ENCODE data around the gene RANBP3L. TPM values are rescaled to one million over a fixed set of nuclear protein-coding genes. Genes with fewer than 3 reads are reported as not detected.

RANBP3L gene
- total RNA-seq, 3 donors from 2014 or later = 0.29 to 2.8 TPM; not detected in 1

GRCh38 chr5:36239370-36240293 is 62.1 kb downstream of the RANBP3L start:
- no peak for ATAC-seq
- peaks cover 13% of the 10 kb centered on the region for H3K4me1 ChIP-seq (ENCODE audit: low read depth)
- H3K9me3 ChIP-seq = no peaks in the 10 kb centered on the region
- no peak for DNase-seq
- peaks cover 4% of the 10 kb centered on the region for H3K36me3 ChIP-seq (ENCODE audit: low read depth)
- H3K4me3 ChIP-seq = no peak overlapping the region
- intact Hi-C loops (cut with DNase I, micrococcal nuclease) = no loop called here
- TF ChIP-seq CTCF (IDR thresholded peaks at IDR 0.05) = no peak

GRCh38 chr5:36238502-36239295 is 63.0 kb downstream of the RANBP3L start:
- peaks cover 13% of the 10 kb centered on the region for H3K4me1 ChIP-seq (ENCODE audit: low read depth)
- no peaks in the 10 kb centered on the region for H3K9me3 ChIP-seq
- no peak for ATAC-seq
- no peak for DNase-seq
- H3K4me3 ChIP-seq = no peak overlapping the region
- peaks cover 4% of the 10 kb centered on the region for H3K36me3 ChIP-seq (ENCODE audit: low read depth)
- no peak for TF ChIP-seq CTCF (IDR thresholded peaks at IDR 0.05)
- intact Hi-C loops (cut with DNase I, micrococcal nuclease) = no loop called here

- H3K4me1 ChIP-seq (ENCODE audit: low read depth) = peaks cover 11% of the 10 kb centered on the region
- intact Hi-C loops (cut with DNase I, micrococcal nuclease) = no loop called here
- TF ChIP-seq CTCF (IDR thresholded peaks at IDR 0.05) = no peak
- DNase-seq = no peak
- H3K4me3 ChIP-seq = no peak overlapping the region
- peaks cover 4% of the 10 kb centered on the region for H3K36me3 ChIP-seq (ENCODE audit: low read depth)
- no peaks in the 10 kb centered on the region for H3K9me3 ChIP-seq
- ATAC-seq = no peak
Measured at GRCh38 chr5:36237751-36238150, 64.0 kb downstream of the RANBP3L start.

GRCh38 chr5:36236801-36237200 is 64.9 kb downstream of the RANBP3L start:
- peaks cover under 1% of the 10 kb centered on the region for H3K36me3 ChIP-seq (ENCODE audit: low read depth)
- no peaks in the 10 kb centered on the region for H3K9me3 ChIP-seq
- DNase-seq (no peak), ATAC-seq (no peak)
- H3K4me1 ChIP-seq (ENCODE audit: low read depth) = peaks cover 11% of the 10 kb centered on the region
- no peak overlapping the region for H3K4me3 ChIP-seq
- intact Hi-C loops (cut with DNase I, micrococcal nuclease) = no loop called here
- TF ChIP-seq CTCF (IDR thresholded peaks at IDR 0.05) = no peak

- Histone ChIP-seq H3K4me3 (no peak overlapping the region), H3K9me3 (no peaks in the 10 kb centered on the region), H3K36me3 (ENCODE audit: low read depth) (no peaks in the 10 kb centered on the region), H3K4me1 (ENCODE audit: low read depth) (no peaks in the 10 kb centered on the region)
- no peak for ATAC-seq
- no peak for TF ChIP-seq CTCF (IDR thresholded peaks at IDR 0.05)
- intact Hi-C loops (cut with DNase I, micrococcal nuclease) = no loop called here
- no peak for DNase-seq
Measured at GRCh38 chr5:36232533-36232932, 69.2 kb downstream of the RANBP3L start.

All from mucosa of descending colon (tissue), 3 donors.